TTC549 (cell line): ENCODE measurements around the gene FOXA1.

ENCODE experiments used
- FAIRE-seq: peaks from 2 replicates; lab custom pipeline; 2012; peaks lifted over from hg19 to GRCh38; lab: Jason Lieb, UNC

FOXA1 gene

DNA sequence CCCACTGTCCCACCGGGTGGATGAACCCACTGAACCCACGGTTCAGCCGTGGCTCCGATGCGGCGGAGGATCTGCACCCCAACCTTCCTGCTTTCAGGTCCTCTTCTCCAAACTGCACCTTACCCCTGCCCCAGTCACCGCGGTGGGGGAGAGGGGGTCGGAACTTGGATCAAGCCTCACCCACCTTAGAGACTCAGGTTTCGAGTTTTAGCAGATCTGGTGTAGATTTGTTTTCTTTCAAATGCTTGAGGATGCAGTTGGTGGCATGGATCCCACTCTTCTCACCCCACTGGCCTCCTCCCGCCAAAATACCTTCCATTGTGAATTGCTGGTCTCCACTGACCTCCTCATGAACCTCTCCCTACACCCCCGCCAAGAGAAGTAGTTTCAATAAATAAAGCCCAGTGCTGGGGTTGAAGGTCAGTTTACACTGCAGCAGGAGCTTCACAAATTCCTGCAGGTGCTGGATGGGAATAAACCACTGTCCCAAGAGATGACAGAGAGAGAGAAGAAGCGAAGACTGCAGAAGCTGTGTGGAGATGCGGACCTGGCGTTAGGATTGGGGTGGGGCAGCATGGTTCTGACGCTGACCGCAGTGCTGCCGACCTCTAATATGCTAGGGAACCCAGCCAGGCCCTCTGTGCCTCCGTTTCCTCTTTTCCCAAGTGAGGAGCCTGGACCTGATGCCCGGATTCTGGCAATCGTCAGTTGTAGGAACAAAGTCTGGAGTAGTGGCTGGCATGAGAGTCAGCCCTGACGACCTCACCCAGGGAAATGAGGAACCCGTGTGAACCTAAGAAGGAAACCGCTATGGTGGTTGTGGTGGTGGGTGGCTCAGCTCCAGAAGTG lies 7.8 kb upstream of the FOXA1 start:
- FAIRE-seq: no peak

DNA sequence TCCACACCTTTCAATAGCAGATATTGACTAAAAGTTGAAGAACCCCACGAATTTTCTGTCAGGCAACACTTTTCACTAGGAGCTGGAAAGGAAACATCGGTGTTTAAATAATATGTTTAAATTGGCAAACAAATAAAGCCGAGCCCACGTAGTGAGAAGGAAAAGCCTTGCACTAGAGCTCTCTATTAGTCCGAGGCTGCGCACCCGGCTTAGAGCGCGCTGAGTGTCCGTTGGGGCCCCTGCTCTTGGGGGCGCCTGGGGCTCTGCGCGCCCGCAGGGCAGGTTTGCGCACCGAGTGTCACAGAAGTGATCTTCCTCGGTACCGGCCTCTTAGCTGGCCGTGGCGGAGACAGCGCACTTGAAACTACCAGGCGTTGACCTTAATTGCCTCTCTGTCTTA lies 6.8 kb upstream of the FOXA1 start:
- no peak for FAIRE-seq

DNA sequence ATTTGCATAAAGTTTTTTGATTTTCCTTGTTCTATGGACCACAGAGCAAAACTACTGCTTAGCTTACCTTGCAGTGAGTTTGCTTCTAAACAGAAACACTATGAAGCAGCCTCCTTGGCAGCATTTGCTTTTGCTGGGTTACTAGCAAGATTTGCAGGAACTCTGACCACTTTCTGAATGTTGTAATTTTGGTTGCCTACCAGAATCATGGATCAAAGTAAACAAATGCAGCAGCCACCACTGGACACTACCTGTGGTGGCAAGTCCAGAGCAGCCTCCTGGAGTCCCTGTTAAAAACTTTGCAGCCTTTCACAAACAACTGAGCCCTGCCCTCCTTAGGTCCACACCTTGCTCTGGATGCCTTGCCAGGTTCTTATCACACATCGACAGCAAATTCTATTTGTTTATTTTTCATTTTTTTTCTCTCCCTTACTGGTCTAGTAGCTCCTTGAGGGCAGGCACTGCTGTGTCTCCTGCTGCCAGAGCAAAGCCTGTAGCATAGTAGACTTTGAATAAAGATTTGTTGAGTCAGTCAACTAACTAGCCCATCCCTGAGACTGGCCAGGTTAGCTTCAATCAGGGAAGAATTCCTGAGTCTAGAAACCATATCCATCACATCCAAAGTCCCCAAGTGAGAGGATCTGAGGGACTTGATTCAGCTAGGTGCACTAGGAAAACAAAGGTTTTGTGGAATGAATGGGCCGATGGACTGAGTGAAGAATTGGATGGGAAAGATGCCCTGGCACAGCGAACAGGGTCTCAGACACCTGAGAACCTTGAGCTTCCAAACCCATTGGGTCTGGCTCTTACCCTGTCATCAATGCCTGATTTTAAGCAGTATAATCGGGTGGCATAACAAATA lies 6.1 kb upstream of the FOXA1 start:
- FAIRE-seq: no peak

DNA sequence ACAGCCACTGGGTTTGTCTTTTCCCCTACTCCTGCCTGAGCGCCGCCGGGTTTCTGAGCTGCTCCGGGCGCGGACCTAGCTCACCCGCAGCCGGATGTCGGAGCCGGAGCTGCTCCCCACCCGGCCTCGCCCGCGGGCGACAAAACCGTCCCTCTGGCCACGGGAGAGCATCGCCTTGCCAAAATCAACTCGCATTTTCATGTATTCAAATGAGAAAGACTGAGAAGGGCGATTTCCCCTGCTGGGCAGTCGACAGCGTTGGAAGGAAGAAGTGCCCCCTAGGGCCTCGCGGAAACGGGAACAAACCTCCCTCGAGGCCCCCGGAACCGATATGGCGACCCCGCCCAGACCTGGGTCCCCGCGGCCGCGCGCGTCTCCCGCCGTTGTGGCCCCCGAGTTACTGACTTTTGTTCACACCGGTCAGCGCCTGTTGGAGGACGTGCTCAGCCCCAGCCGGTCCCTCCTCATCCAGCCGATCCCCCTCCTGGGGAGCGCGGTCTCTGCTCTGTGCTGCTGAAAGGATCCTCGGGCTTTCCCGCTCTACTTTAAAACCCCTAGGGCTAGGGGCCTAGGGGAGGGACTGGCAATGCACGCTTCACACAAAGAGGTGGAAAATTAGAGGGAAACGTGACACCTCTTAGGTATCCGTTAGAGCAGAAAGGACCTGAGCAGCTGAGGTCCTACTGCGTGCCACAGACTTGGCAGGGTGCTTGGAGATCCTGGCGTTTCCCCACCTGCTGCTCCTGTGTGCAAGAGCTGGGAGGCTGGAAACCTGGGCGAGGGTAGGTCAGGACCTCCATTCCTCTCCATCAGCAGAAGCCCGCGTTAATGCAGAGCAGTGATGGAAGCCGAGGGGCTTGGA lies 4.7 kb upstream of the FOXA1 start:
- no peak for FAIRE-seq

DNA sequence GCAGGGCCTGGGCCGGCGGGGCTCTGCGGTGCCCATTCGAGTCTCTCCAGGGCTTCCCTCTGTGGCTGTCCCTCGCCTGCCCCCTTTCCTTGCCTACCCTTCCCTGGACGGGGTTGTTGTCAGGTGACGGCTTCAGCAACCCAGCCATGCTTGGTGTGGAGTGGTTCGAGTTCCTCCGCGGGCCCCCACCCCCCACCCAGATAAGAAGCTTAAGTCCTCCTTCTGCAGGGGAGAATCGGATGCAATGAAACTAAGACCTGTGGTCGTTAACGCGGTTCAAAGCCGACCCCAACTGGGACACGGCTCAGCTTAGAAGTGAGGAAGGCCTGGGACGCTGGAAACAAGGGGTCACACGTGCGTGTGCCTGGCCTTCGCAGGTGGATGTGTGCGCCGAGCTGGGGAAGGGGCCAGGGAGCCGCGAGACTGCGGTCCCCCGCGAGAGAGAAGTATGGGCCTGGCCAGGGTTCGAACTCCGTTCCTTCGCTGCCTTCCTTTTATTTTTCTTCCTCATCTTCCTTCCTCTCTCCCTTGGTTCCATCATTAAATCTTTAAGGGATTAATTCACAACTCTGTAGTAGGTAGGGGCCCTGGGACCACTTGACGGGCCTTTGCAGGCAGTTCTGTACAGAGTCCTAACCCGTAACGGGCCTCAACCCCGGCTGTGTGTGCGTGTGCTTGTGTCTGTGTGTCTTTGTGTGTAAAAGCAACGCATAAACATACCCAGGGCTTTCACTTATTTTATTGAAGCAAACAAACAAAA lies 3.9 kb upstream of the FOXA1 start:
- no peak for FAIRE-seq

DNA sequence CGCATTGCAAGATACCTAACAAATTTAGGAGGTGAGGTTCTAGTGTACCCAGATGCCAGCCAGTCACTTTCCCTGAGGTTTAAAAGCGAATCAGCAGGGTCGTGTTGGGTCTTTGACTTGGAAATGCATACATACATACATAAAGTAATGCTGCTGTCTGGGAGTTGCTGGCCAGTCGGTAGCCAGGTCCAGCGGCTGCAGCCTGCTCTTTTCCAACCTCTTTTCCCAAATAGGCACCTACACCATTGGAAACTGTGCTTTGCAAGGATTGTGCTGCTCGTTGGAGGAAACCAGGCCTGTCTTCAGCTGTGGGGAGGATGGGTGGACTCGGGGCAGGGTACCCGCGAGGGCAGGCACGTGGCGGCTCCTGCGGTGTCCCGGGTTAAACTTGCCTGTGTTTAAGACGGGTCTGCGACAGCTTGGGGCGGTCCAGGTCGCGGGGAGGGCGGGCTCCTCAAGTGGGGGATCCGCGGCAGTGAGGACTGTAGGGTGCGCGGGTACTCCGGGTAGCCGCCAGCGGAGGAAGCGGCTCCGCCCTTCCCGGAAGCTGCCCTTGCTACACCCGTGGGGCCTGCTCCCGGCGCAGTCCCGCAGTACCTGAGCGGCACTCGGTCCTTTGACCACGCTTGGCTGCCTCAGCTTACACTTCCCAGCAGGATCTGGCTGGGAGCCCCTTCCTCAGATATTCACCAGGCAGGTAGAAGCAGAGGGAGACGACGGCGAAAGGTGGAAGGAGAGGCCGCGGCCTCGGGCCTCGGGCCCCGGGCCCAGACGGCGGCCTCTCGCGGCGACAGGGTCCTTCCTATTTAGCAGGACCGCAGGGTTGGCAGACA lies 3.1 kb upstream of the FOXA1 start:
- no peak for FAIRE-seq

DNA sequence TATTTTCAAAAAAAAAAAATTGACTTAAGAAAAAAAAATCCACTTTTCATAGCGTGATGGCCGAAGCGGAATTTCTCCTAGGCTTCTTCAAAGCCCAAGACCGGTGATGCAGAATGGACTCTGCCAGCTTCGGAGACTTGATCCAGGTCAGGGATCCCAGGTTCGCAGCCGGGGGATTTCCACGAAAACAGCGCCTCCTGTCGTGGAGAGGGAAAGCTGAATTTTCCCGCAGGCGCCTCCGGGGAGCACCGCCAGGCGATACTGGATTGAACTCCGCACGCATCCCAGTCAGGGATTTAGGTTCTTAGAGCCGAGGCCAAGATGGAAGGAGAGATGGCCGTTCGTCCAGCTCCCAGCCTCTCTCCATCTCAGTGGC lies 2.5 kb upstream of the FOXA1 start:
- no peak for FAIRE-seq

DNA sequence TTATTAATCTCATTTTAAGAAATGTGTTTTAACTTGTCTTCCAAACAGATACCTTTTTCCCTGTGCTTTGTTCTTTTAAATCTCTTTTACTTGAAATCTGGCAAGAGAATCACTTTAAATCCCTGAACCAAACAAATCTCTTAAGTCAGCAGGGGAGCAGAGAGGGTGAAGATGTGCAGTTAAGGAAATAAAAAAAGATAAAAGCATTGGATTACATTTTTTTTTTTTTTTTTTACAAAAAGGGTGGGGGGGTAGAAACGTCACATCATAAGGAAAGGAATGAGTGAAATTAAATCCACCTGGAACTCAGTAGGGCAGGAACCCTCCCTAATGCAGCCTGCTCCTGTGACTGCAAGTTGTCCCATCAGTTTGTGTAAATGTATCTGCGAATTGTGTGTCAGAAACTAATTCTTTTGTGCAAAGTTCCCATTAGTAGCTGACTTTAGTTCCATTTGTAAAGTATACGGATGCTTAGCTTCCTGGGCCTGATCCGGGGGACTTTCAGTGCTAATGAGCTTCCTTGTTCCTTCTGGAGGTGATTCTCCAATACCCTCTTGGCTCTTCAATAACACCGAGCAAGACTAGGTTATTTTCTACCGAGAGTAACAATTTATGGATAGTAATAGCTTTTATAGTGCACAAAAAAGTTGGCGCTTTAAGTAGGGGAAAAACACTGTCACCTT lies 1.9 kb upstream of the FOXA1 start:
- no peak for FAIRE-seq

DNA sequence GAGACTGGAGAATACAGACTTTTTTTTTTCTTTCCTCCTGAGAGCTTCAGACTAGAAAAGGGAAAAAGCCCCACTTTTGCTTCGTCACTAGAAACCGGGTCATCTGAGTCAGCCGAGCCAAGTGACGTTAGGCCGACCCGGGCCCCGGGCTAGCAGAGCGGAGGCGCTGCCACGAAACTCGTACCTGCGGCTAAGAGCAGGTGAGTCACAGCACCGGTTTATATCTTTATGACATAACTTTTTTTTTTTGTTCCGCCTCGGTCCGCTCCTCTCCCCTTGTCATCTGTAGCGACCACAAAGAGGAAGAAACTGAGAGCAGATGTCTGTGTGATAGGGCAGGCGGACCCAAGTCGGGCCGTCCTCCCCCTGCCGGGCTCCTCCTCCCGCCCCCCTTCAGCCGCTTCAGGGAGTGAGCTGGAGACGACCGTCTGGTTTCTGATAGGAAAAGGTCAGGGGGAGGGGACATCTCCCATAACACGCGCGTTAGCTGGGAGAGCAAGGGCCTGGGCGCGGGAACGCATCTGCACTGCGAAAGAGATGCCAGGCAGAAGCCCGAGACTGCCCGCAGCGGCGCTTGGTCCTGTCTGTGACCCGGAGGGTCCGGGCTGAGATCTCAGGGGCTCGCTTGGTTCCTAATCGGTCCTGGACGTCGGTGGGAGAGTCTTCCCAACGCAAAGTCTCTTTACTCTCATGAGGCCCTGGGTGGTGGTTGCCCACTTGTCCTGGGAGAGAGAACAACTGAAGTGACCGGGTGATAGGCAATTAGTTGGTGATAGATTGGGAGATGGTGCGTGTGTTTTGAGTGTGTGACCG lies 966 bp upstream of the FOXA1 start:
- no peak for FAIRE-seq

DNA sequence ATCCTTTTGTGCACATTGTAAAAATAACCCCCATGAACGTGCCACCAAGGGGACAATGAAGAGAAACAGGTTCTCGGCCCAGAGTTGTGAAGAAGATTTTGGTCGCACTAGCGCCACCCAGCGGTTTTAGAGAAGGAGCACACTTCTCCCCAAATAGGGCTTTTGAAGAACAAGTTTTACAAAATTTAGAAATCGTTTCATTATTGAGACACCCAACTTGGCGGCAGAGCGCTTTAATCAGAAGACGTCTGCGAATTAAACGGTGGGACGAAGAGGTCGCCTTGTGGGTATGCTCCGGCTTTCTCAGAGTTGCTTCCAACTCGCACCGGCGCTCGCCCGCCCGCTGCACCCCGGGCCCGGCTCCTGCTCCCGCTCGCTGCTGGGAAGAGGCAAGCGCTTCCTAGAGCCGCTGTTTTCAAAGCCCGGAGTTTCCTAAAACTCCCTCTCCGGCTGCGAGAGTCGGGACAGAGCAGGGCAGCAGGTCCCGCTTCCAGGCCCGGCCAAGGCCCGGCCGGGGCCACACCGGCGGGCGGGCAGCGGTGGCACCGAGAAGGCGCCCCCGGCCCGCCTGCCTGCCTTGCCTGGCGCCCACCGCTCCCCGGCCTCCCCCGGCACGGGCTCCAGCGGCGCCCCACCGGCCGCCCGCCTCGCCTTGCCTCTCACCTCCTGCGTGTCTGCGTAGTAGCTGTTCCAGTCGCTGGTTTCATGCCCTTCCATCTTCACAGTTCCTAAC lies 645 bp downstream of the FOXA1 start:
- FAIRE-seq: no peak

DNA sequence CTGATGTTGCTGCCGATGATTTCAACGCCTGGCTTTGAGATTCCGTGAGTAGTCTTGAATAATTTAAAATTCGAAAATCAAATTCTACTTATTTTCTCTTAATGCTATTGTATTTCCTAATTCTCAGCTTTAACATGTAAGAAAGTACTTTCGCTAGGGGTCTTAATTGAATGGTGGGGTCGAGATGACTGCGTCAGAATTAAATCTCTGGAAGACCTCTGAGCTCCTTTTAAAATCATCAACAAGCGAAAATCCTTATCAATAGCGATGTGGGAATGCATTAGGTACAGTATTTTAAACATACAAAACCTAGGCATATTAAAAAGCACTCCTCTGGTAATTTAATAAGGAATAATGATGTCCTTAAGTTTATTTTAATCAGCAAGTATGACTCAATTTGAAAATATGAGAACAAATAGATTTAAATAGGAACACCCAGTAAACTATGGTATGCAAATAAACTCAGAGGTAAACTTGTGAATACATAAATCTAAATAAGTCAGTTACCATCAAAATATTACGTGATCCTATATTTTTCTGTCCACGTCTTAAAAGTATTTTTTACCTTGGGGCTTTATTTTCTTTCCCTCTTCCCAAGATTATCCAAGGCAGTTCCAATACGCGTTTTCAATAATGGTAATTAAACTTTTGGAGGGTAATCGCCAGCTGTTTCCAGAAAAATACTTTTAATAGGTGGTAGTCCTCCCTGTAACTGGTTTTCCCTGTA lies 1.4 kb downstream of the FOXA1 start:
- no peak for FAIRE-seq

DNA sequence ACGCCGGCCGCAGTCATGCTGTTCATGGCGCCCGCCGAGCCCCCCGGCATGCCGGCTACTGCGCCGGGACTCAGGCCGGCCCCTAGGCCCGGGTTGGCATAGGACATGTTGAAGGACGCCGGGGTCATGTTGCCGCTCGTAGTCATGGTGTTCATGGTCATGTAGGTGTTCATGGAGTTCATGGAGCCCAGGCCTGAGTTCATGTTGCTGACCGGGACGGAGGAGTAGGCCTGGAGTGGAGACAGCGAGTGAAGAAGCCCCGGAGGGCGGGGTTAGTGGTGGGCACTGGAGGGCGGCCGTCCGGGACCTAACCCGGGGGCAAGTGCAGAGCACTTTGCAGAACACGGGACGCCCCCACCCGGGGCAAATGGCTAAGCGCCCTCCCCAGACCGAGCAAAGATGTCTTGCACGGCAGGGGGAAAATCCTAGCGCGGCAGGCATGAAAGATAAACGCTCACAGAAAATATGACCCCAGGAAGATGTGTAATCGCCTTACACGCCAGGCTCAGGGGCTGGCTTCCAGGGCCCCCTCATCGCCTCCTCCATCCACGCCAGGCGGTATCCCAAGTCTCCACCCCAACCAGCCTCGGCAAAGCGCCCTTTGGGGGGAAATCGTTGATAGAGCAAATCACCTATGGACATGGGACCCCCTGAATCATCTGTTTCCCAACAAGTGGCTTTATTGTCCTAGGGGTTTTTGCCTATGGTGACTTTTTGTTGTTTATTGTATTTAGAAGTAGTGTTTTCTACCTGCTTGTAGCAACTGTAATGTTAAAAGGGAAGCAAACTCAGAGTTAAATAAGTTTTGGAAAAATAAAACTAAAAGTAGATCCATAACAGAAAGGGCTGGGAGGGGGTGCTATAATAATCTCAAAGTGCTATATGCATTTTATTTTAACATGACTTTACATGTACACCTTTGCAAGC lies 2.3 kb downstream of the FOXA1 start:
- FAIRE-seq: no peak

DNA sequence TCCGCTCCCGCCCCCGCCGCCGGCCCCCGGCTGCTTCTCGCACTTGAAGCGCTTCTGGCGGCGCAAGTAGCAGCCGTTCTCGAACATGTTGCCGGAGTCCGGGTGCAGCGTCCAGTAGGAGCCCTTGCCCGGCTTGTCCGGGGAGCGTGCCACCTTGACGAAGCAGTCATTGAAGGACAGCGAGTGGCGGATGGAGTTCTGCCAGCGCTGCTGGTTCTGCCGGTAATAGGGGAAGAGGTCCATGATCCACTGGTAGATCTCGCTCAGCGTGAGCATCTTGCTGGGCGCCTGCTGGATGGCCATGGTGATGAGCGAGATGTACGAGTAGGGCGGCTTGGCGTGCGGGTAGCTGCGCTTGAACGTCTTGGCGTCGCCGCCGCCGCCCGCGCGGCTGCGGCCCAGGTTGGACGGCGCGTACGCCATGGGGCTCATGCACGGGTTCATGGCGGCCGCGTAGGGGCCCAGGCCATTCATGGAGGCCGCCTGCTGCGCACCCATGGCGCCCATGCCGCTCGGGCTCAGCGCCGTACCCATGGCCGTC lies 3.0 kb downstream of the FOXA1 start:
- no peak for FAIRE-seq

DNA sequence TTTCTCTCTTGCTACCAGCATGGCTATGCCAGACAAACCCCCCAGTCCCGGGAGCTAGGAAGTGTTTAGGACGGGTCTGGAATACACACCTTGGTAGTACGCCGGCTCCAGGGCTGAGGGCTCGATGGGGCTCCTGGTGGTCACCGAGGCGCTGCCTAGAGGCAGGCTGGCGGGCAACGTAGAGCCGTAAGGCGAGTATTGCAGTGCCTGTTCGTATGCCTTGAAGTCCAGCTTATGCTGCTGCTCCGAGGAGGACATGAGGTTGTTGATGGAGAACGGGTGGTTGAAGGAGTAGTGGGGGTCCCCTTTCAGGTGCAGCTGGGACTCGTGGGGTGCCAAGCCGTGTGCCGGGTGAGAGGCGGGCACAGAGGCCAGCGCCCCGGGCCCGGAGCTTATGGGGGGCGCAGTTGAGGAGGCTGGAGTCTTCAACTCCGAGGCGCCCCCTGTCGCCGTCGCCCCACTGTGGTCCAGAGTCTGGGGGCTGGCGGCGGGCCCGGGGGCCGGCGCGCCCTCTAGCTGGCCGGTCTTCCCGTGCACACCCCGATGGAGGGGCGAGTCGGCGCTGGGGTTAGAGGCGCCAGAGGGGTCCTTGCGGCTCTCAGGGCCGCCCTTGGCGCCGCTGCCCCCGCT lies 3.6 kb downstream of the FOXA1 start:
- no peak for FAIRE-seq

DNA sequence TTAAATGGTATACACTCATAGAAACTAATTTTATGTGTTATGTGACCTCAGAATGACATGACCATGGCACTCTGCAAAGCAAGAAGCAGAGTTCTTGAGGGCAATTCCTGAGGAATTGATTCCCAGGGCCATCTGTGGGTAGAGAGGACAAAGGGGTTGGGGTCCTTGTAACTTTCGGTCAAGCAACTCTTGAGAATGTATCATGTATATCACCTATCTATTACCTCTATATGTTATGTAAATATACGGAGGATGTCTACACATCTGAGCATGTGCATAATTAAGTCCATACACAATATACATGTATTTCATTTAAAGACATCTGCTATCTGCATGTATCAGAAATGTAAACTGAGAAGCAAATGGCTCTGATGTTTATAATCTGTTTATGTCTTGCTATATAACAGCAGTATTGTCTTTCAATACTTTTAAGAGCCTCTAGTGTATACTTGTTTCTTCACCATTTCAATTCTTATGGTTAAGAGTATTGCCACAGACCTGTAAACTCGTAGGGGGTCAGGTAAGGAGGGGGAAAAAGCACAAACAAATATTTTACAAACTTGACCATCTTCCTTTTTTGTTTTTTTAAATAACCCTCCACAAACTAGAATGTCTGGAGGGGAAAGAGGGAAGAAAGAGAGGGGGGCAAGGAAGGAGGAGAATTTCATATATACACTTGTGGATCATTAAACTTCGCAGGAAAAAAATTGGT lies 4.5 kb downstream of the FOXA1 start:
- FAIRE-seq: no peak
